Activated T-helper 2 cell treated with anti-CD3 and anti-CD28 coated beads, Interferon-gamma antibody, Interleukin-2, Interleukin-4, amounts not matched to agents 10 μg/mL and 5 μg/mL and 100 μg/mL, durations not matched to agents 14 hours and 24 hours and 36 hours (primary cell): ENCODE data around the gene VGF. TPM values are rescaled to one million over a fixed set of nuclear protein-coding genes. Genes with fewer than 3 reads are reported as not detected.
"Not testable (repeated sequence)": the region's sequence is repeated elsewhere in the genome, so short reads cannot be mapped to it uniquely, and the experiment has no call there.

Experiments used
- DNase-seq: peaks from one replicate; pipeline ENCODE4 v3.0.0; 2021; ENCODE audit warnings: low spot score
- H3K27ac Mint-ChIP-seq: one replicate; pipeline ENCODE4 v1.8.0; 2021; ENCODE audit warnings: mixed read lengths
- H3K27me3 Mint-ChIP-seq: one replicate; pipeline ENCODE4 v1.8.0; 2021; ENCODE audit warnings: low read depth, mixed read lengths
- H3K36me3 Mint-ChIP-seq: one replicate; pipeline ENCODE4 v1.8.0; 2021; ENCODE audit warnings: low read depth, mixed read lengths
- H3K4me1 Mint-ChIP-seq: one replicate; pipeline ENCODE4 v1.8.0; 2021; ENCODE audit warnings: low read depth, mixed read lengths
- H3K4me3 Mint-ChIP-seq: one replicate; pipeline ENCODE4 v1.8.0; 2021; ENCODE audit warnings: low read depth, mild to moderate bottlenecking, moderate library complexity, mixed read lengths
- H3K9me3 Mint-ChIP-seq: one replicate; pipeline ENCODE4 v1.8.0; 2021; ENCODE audit warnings: mixed read lengths
- intact Hi-C: fragments of 100-400 bp; cut with micrococcal nuclease; formaldehyde crosslinking; loops from one replicate; pipeline ENCODE4 v1.15.1; 2023
- total RNA-seq: library from RNA; stranded (reverse); gene quantifications from 2 replicates; pipeline ENCODE4 v1.2.3, GENCODE V29; 2022

VGF gene
- total RNA-seq, 1 donor from 2014 or later: 0.41 TPM

DNA sequence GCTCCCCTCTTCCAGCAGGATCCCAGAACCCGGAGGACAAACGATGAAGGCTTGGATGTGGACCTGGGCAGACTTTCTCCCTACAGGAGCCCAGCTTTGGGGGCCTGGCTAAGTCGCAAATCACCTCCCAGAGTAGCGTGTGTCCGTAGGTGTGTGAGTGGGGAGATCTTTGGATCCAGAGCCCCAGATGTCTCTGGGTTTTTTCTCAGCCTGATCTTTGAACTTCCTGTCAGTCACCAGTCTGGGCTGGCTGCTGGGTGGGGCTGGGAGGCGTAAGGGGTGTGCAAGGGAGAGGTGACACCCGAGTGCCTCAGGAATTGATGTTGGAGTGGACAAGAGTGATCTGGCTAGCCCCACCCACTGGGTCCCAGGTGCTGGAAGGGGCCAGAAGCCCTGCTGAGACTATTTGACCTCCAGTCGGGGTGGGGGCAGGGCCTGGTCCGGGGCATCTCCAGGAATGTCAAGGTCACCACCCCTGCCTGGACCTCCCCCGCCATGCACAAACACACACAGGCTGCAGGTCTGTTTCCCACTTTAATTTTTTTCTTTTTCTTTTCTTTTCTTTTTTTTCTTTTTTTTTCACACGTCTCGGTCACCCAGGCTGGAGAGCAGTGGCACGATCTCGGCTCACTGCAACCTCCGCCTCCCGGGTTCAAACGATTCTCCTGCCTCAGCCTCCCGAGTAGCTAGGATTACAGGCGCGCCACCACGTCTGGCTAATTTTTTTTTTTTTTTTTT, 35.7 kb upstream of the VGF start, which contains the start of gene MOGAT3:
TSS of gene MOGAT3 (minus strand) at position 175 of the 738 bp plus-strand sequence. CDS start 182 bp downstream, outside the sequence.
- Mint-ChIP-seq H3K27ac (no peak within 1 kb of the TSS), H3K27me3 (peaks cover 31% of the 10 kb centered on the region), H3K36me3 (peaks cover 4% of the 10 kb centered on the region), H3K4me3 (no peak within 1 kb of the TSS), H3K9me3 (no peaks in the 10 kb centered on the region), H3K4me1 (peaks cover 9% of the 10 kb centered on the region)
- intact Hi-C loops: no loop called here
- DNase-seq: no peak

DNA sequence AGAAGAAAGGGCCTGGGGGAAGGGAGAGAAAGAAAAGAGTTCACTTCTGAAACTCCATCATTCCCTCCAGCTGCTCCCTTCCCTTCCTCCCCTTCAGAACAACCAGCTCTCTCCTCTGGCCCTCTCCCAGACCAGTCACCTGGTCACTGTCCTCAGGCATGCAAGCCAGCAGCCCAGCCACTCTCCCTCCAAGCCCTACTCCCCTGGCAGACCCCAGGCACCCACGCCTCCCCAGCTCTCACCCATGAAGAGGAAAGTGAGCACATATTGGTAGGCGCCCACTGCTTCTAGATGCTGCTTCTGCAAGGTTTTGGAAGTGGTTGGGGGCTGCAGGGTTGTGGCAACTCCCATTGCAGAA, 35.1 kb upstream of the VGF start:
- Mint-ChIP-seq H3K9me3 (no peaks in the 10 kb centered on the region), H3K27ac (no peak overlapping the region), H3K4me3 (no peak overlapping the region), H3K27me3 (peaks cover 31% of the 10 kb centered on the region), H3K4me1 (peaks cover 8% of the 10 kb centered on the region), H3K36me3 (no peaks in the 10 kb centered on the region)
- intact Hi-C loops: no loop called here
- DNase-seq: no peak

DNA sequence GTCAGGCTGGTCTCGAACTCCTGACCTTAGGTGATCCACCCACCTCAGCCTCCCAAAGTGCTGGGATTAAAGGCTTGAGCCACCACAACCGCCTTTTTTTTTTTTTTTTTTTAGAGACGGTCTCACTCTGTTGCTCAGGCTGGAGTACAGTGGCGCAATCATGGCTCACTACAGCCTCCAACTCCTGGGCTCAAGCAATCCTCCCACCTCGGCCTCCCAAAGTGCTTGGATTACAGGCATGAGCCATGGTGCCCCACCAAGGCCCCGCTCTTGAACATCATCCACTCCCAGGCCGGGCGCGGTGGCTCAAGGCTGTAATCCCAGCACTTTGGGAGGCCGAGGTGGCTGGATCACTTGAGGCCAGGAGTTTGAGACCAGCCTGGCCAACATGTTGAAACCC, 34.2 kb upstream of the VGF start:
- H3K9me3 Mint-ChIP-seq, DNase-seq, intact Hi-C loops, H3K36me3 Mint-ChIP-seq, H3K27ac Mint-ChIP-seq, H3K4me3 Mint-ChIP-seq, H3K4me1 Mint-ChIP-seq: not testable (repeated sequence)
- peaks cover 33% of the 10 kb centered on the region for H3K27me3 Mint-ChIP-seq

DNA sequence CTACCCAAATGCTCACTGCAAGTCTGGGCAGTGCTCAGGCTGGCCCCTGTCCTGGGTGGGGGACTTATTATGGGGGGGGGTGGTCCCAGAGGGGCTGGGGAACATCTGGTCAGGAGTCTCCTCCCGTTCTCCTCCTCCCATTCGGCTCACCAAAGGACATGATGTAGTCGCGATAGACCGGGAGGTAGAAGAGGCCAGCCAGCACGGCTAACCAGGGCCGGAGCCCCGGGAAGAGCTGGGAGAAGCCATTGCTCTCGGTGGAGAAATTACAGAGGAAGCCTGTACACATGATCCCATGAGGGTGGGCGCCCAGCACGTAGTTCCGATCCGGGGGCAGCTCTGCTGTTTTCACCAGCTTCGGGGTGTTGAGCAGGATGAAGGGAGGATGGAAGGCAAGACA, 33.1 kb upstream of the VGF start:
- DNase-seq: no peak
- H3K4me1 Mint-ChIP-seq: peaks cover 4% of the 10 kb centered on the region
- H3K9me3 Mint-ChIP-seq: no peaks in the 10 kb centered on the region
- peaks cover 30% of the 10 kb centered on the region for H3K27me3 Mint-ChIP-seq
- no peak overlapping the region for H3K4me3 Mint-ChIP-seq
- intact Hi-C loops: no loop called here
- no peaks in the 10 kb centered on the region for H3K36me3 Mint-ChIP-seq
- H3K27ac Mint-ChIP-seq: no peak overlapping the region

DNA sequence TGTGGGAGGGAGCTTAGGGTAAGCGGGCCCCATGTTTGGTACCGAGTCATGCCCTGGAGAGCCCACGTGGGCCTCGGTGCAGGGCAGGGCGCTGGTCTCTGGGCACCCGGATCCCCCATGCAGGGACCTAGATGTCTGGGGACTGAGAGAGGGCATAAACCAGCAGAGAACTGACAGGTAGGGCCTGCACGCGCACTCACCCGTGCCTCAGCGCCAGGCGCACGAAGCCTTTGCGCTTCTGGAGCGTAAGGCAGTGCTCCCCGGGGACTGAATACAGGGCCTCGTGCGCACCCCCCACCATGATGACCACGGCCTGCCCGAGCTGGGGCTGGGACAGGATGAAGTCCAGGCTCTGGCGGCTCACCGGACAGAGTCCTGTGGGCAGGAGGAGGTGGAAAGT, 32.6 kb upstream of the VGF start:
- peaks cover 4% of the 10 kb centered on the region for H3K4me1 Mint-ChIP-seq
- H3K27me3 Mint-ChIP-seq: peaks cover 28% of the 10 kb centered on the region
- H3K36me3 Mint-ChIP-seq: no peaks in the 10 kb centered on the region
- intact Hi-C loops: no loop called here
- H3K9me3 Mint-ChIP-seq: no peaks in the 10 kb centered on the region
- H3K27ac Mint-ChIP-seq: no peak overlapping the region
- DNase-seq: no peak
- H3K4me3 Mint-ChIP-seq: no peak overlapping the region

DNA sequence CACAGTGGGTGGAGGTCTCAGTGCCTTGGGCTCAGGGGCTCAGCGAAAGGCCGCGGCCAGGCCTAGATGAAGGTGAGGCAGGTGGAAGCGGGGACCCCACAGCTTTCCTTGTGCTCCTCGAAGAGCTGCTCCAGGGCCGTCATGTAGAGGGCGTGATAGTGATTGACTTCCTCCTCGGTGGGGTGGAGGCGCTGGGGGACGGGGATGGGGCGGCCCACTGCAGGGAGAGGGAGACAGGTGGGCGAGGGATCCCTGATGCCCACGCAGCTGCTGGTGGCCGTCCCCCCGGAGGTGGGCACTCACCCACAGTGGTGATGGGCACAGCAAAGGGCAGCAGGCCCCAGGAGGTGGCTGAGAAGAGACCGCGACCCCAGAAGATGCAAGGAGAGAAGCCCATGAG, 30.5 kb upstream of the VGF start:
- no peak overlapping the region for H3K27ac Mint-ChIP-seq
- peaks cover 16% of the 10 kb centered on the region for H3K27me3 Mint-ChIP-seq
- no peak for DNase-seq
- peaks cover 5% of the 10 kb centered on the region for H3K4me1 Mint-ChIP-seq
- no peak overlapping the region for H3K4me3 Mint-ChIP-seq
- intact Hi-C loops: no loop called here
- no peaks in the 10 kb centered on the region for H3K9me3 Mint-ChIP-seq
- no peaks in the 10 kb centered on the region for H3K36me3 Mint-ChIP-seq

DNA sequence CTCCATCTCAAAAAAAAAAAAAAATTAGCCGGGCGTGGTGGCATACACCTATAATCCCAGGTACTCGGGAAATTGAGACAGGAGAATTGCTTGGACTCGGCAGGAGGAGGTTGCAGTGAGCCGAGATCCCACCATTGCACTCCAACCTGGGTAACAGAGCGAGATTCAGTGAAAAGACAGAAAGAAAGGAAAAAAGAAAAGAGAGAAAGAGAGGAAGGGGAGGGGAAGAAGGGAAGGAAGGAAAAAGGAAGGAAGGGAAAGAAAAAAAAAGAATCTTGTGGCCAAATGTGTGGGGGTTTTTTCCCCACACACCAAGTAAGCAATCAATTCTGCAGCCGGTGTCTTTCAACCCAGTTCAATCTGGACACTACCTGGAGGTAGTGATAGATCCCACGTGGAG, 23.7 kb upstream of the VGF start:
- H3K36me3 Mint-ChIP-seq: no peaks in the 10 kb centered on the region
- no peak for DNase-seq
- no peaks in the 10 kb centered on the region for H3K9me3 Mint-ChIP-seq
- H3K4me1 Mint-ChIP-seq: peaks cover 2% of the 10 kb centered on the region
- intact Hi-C loops: no loop called here
- H3K27ac Mint-ChIP-seq: no peak overlapping the region
- H3K27me3 Mint-ChIP-seq: peaks cover 8% of the 10 kb centered on the region
- no peak overlapping the region for H3K4me3 Mint-ChIP-seq

DNA sequence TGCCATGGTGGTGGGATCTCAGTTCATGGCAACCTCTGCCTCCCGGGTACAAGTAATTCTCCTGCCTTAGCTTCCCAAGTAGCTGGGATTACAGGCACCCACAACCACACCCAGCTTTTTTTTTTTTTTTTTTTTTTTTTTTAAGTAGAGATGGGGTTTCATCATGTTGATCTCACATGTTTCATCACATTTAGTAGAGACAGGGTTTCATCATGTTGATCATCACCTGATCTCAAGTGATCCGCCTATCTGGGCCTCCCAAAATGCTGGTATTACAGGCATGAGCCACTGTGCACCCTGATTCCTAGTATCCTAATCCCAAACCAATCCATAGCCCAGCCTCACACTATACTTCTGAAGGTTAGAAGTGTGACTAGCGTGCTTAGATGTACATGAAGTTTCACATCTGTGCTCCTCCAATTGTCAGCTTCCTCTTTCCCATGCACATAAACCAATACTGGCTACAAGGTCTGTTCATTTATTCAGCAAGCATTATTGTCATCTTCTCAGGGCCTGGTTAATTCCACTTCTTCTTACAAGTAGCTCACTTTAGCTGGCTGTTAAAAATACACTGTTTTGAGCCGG, 21.6 kb upstream of the VGF start:
- no peaks in the 10 kb centered on the region for H3K9me3 Mint-ChIP-seq
- no peak for DNase-seq
- H3K4me1 Mint-ChIP-seq: peaks cover 5% of the 10 kb centered on the region
- intact Hi-C loops: no loop called here
- H3K27ac Mint-ChIP-seq: no peak overlapping the region
- H3K36me3 Mint-ChIP-seq: no peaks in the 10 kb centered on the region
- peaks cover 14% of the 10 kb centered on the region for H3K27me3 Mint-ChIP-seq
- no peak overlapping the region for H3K4me3 Mint-ChIP-seq

DNA sequence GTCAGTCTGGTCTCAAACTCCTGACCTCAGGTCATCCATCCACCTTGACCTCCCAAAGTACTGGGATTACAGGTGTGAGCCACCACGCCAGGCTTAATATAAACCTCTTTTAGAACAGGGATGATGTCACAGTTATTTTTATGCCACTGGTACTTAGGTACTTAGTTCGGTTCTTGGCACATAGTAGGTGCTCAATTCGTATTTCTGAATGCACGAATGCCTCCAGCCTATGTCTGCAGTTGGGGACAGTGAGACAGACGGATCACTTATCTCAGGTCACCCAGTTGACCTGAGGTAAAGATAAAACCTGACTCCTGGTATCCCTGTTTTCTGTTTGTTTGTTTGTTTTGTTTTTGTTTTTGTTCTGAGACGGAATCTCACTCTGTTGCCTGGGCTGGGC, 20.8 kb upstream of the VGF start:
- intact Hi-C loops: no loop called here
- H3K4me1 Mint-ChIP-seq: peaks cover 5% of the 10 kb centered on the region
- H3K9me3 Mint-ChIP-seq: no peaks in the 10 kb centered on the region
- no peaks in the 10 kb centered on the region for H3K36me3 Mint-ChIP-seq
- H3K27ac Mint-ChIP-seq: no peak overlapping the region
- no peak overlapping the region for H3K4me3 Mint-ChIP-seq
- DNase-seq: no peak
- H3K27me3 Mint-ChIP-seq: peaks cover 16% of the 10 kb centered on the region

DNA sequence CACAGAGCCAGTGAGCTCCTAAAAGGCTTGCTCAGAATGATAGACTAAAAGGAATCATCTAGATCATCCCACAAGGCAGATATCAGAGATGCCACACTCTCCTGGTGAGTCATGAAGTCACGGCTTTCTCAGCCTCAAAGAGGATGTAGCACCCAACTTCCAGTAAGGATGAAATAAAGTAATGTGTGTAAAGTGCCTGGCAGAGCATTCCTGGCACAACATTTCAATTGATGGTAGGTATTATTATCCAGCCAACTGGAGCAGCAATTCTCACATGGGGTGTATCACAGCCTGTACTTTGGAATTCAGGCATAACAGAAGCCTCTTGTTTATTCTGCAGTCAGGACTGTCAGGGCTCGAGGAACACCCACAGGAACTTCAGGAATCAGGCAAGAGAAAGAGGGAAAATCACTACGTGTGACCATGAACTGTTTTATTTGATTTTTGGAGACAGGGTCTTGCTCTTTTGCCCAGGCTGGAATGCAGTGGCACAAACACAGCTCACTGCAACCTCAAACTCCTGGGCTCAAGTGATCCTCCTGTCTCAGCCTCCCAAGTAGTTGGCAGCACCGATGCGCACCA, 20.0 kb upstream of the VGF start:
- peaks cover 25% of the 10 kb centered on the region for H3K27me3 Mint-ChIP-seq
- H3K27ac Mint-ChIP-seq: no peak overlapping the region
- no peak overlapping the region for H3K4me3 Mint-ChIP-seq
- no peaks in the 10 kb centered on the region for H3K9me3 Mint-ChIP-seq
- no peak for DNase-seq
- intact Hi-C loops: no loop called here
- no peaks in the 10 kb centered on the region for H3K36me3 Mint-ChIP-seq
- peaks cover 5% of the 10 kb centered on the region for H3K4me1 Mint-ChIP-seq

DNA sequence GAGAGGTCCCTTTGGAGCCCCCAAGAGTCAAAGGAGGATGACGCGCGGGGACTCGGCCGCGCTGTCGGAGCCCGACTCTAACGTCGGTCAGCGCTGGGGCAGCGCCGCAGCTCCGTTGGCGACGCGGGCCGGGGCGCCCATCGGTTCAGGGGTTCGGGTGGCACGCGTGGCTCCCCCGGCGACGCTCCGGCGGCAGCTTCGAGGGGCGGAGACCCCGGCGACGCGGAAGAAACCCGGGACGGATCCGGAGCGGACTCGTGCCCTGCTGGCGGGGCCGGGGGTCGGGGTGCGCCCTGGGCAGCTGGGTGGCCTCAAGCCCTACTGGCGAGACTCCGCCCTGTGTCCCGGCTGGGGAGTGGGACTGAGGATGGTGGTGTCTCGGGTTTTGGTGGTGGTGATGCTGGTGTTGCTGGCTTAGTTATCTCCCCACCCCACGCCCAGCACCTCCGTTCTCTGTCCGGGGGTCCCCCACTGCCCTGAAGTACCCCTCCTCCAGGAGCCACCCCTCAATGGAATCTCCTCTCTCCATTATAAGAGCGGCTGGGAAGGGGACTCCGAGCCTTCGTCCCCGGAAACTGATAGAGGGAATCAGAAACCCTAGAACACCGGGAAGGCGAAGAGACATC, 14.9 kb upstream of the VGF start, which contains the start of gene NAT16:
TSS of gene NAT16 (minus strand) at position 164 of the 626 bp plus-strand sequence. CDS start 5,486 bp downstream, outside the sequence.
- peaks cover 64% of the 10 kb centered on the region for H3K27me3 Mint-ChIP-seq
- intact Hi-C loops: no loop called here
- H3K4me1 Mint-ChIP-seq: peaks cover 5% of the 10 kb centered on the region
- no peaks in the 10 kb centered on the region for H3K36me3 Mint-ChIP-seq
- no peak within 1 kb of the TSS for H3K27ac Mint-ChIP-seq
- no peaks in the 10 kb centered on the region for H3K9me3 Mint-ChIP-seq
- DNase-seq: no peak
- H3K4me3 Mint-ChIP-seq: no peak within 1 kb of the TSS

DNA sequence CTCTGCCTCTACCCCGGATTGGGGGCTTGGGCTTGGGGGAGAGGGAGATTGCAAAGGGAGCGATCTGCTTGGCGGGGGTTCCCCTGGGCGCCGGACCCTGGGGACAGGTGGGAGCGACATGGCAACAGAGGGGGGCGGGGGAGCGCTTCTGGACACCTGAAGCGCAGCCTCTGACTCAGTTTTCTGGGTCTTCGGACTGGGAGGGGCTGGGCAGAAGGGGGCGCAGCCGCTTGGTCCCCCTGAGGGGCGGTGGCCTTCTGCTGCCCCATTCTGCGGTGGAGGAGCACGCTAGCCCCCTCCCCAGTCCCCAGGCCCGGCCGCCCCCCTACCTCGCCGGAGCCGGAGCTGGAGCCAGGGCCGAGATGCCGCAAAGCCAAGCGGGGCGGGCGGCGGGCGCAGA, 14.3 kb upstream of the VGF start:
- peaks cover 5% of the 10 kb centered on the region for H3K4me1 Mint-ChIP-seq
- intact Hi-C loops: loop anchor here (2.0 kb wide), 1 partner anchor 15 kb away; the partner anchor contains the start of gene VGF
- peaks cover 67% of the 10 kb centered on the region for H3K27me3 Mint-ChIP-seq
- no peaks in the 10 kb centered on the region for H3K36me3 Mint-ChIP-seq
- no peaks in the 10 kb centered on the region for H3K9me3 Mint-ChIP-seq
- H3K4me3 Mint-ChIP-seq: no peak overlapping the region
- DNase-seq: no peak
- H3K27ac Mint-ChIP-seq: no peak overlapping the region

DNA sequence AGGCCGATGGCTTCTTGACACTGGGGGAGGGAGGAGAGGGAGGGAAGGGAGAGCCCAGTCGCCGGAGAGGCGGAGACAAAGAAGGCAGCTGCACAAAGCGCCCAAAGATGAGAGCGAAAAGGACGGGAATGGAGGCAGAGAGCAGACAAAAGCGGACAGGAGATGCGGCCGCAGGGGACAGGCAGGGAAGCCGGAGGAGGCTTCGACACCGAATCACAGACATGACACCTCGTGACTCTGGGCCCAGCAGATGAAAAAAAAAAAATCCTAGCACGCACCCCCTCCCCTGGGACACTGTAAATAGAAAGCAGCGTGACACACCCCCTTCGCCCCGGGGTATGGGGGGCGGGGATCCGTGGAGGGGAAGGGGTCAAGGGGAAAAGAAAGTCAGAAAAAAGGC, 13.7 kb upstream of the VGF start:
- Mint-ChIP-seq H3K9me3 (no peaks in the 10 kb centered on the region), H3K36me3 (no peaks in the 10 kb centered on the region), H3K27ac (no peak overlapping the region), H3K27me3 (peaks cover 69% of the 10 kb centered on the region), H3K4me1 (peaks cover 6% of the 10 kb centered on the region), H3K4me3 (no peak overlapping the region)
- intact Hi-C loops: loop anchor here (2.0 kb wide), 1 partner anchor 14 kb away; the partner anchor contains the start of gene VGF
- no peak for DNase-seq
